Cardiac fibroblast (primary cell): ENCODE measurements around the gene IRF2BPL.
A peak's percentile ranks its signal among the peaks of the same experiment; 100 is the strongest.

Experiments
- DNase-seq, 2 donors: peaks; one replicate each; pipeline versions ENCODE4 v3.0.0 to v3.0.0-alpha.2; 2010; ENCODE audit warnings: low read depth in 2 of 2
- H3K4me3 ChIP-seq, 2 donors: replicated peaks in 1 of 2; 1 replicate in 1 of 2; 2 replicates in 1 of 2; pipeline ENCODE4 v1.5.1; 2011; ENCODE audit warnings: low read depth in 2 of 2, low read length in 2 of 2, mild to moderate bottlenecking in 2 of 2, moderate library complexity in 1 of 2
- TF ChIP-seq, protein P1 (sequence below): IDR thresholded peaks from one replicate; pipeline ENCODE4 v1.5.1; 2011; ENCODE audit warnings: low read depth, mild to moderate bottlenecking, low read length, inconsistent platforms

IRF2BPL gene

GRCh38 chr14:77012193-77012765 lies 16.2 kb downstream of the IRF2BPL start:
- TF ChIP-seq, protein P1, sequence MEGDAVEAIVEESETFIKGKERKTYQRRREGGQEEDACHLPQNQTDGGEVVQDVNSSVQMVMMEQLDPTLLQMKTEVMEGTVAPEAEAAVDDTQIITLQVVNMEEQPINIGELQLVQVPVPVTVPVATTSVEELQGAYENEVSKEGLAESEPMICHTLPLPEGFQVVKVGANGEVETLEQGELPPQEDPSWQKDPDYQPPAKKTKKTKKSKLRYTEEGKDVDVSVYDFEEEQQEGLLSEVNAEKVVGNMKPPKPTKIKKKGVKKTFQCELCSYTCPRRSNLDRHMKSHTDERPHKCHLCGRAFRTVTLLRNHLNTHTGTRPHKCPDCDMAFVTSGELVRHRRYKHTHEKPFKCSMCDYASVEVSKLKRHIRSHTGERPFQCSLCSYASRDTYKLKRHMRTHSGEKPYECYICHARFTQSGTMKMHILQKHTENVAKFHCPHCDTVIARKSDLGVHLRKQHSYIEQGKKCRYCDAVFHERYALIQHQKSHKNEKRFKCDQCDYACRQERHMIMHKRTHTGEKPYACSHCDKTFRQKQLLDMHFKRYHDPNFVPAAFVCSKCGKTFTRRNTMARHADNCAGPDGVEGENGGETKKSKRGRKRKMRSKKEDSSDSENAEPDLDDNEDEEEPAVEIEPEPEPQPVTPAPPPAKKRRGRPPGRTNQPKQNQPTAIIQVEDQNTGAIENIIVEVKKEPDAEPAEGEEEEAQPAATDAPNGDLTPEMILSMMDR = no peak
- DNase-seq = peak in 1 of 2 donors; percentile 11
- no peak overlapping the region for H3K4me3 ChIP-seq

DNA sequence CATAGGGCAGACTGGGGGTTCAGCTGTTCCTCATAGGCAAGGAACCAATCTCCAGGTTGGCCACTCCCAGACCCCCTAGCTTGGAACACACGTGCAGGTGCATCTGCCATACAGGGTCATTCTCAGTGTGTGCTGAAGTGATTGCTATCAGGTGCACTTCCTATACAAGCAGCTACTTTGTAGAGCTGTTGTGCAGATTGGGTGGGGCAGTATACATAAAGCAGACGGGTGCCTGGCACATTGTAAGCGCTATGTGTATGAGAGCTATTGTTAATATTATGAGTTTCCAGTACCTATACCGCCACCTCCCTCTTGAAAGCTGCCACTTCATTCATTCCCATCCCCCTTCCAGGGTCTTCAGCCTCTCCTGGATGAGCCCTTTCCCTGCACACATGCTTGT lies 17.3 kb downstream of the IRF2BPL start:
- no peak overlapping the region for H3K4me3 ChIP-seq
- DNase-seq = no peak
- TF ChIP-seq, protein P1 = no peak

DNA sequence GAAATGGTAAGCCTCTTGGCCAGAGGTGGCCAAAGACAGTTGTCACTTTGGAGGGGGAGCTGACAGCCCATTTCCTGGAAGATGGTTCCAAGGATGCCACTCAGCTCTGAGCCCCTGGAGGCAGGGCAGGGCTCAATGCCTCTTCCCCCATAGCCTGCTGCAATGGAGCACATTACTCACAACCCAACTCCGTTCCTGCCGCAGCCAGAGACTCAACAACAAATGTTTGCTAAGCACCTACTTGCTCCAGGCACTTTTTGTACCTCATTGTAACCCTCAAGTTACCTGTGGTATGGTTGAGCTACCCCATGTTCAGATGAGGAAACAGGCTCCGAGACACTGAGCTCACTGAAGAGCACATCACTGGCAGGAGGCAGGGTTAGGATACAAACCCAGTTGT lies 19.5 kb downstream of the IRF2BPL start:
- H3K4me3 ChIP-seq = no peak overlapping the region
- no peak for DNase-seq
- TF ChIP-seq, protein P1 = no peak

DNA sequence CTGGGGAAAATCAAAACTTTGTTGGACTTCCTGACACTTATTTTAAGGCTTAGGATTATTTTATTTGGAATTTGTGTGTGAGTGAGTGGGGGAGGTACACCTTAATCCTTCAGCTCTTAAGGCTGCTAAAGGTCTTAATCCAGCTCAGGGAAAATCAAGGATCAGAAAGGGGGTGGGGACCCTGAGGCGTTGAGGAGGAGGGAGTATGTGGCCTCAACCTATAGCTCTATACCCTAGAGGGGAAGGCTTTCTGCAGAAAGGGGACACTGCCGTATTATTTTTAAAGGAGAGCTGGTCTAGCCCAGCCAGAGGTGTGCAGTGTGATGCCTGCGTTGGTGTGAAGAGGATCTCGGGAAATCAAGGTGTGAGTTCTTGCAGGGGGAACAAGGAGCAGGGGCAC lies 20.0 kb downstream of the IRF2BPL start:
- no peak overlapping the region for H3K4me3 ChIP-seq
- no peak for DNase-seq
- TF ChIP-seq, protein P1 = no peak

- H3K4me3 ChIP-seq = no peak overlapping the region
- DNase-seq = no peak
- TF ChIP-seq, protein P1 = no peak
These were observed 20.5 kb downstream of the IRF2BPL start for GRCh38 chr14:77007975-77008421.

DNA sequence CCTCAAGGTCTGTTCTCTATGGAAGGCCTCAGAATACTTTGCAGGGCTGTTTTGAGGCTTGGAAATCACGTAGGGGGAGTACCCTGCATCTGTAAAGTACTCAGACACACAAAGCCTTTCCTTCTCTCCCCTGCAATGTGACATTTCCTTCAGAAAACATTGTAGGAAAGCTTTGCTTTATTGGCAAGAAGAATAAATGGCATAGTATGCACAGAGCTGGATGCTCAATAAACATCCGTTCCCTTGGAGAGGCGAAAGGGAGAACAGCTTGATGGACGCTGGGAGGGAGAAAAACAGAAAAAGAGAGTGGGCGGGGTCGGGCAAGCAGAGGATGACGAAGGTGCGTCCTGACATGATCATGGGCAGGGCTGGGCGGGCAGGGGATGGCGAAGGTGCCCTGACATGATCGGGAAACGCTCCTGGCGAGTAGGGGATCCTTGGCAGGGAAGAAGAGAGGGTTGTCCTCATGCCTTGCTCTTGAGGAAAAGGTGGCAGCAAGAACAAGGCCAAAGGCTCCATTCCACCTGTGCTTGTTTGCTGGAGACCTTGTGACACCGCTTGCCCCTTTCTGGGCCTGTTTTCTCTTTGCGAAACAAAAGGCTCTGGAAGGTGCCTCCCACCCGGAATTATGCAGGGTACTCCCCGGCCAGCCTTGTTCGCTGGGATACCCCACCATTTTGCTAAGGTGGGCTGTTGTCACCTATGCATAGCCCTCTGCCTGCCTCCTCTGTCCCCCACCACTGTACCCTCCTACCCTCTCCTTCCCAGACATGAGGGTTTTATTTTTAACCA lies 21.1 kb downstream of the IRF2BPL start:
- H3K4me3 ChIP-seq = no peak overlapping the region
- no peak for DNase-seq
- TF ChIP-seq, protein P1 = no peak
